ENCODE results near the gene DUSP8. TPM values are rescaled to one million over a fixed set of nuclear protein-coding genes. Genes with fewer than 3 reads are reported as not detected.

DUSP8 gene
- polyA plus RNA-seq, 4 donors = 3.1 to 15.0 (median 7.1) TPM

DNA sequence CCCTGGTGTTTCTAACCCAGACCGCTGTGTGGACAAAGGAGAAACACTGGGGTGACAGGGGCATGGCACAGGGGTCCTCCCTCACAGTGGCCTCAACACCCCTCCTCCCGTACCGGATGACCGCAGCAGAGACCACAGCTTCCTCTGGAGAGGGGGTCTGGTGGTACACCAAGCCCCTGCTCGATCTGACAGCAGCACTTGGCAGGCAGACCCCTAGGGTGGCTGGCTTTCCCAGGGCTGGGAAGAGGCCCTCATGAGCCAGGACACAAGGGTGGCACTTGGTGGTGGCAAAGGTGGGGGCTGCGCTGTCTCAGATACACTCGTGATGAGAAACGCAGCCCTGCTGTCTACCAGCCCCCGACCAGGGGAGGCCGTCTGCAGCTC is 38.7 kb downstream of the DUSP8 start:
- no peak overlapping the region for H3K27ac ChIP-seq (ENCODE audit: low read depth in 1 of 3, low read length in 2 of 3)

DNA sequence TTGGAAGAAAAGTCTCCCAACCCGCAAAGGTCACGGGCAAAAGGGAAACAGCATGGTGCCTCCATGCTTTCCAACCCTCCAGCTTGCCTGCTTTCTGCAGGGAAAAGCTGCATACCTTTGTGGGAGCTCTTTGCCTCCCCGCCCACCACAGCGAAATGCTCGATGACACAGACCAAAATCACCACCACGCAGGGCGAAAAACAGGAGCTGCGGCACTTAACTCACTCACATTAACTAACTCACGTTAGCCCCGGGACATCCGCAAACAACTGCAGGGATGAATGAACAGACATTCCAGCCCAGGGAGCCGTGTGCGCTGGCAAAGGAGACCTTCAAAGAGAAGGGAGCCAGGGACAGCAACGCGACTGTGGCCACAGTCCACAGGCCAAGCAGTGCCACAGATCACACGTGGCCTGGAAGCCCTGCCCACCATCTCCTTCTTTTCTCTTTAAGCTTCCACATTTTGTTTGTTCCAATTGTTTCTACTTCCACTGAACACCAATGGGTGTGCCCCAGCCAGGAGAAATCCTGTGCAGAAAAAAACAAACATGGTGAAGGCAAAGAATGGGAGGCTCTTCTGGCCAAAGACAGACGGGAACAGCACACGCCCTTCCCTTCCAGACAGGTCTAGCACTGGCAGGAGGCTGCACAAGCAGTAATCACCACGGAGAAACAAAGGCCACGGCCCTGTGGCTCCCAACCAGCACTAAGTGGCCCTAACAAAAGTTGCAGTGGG is 39.3 kb downstream of the DUSP8 start:
- Histone ChIP-seq H3K4me1 (ENCODE audit: control insufficient read depth in 3 of 3, insufficient read depth in 2 of 3, low read depth in 1 of 3, low read length in 2 of 3) (no peaks in the 10 kb centered on the region), H3K27ac (ENCODE audit: low read depth in 1 of 3, low read length in 2 of 3) (no peak overlapping the region), H3K9me3 (ENCODE audit: control insufficient read depth in 2 of 2, insufficient read depth in 1 of 2, low read depth in 1 of 2, low read length in 1 of 2) (no peaks in the 10 kb centered on the region), H3K27me3 (ENCODE audit: control insufficient read depth in 3 of 3, insufficient read depth in 3 of 3, low read length in 3 of 3) (no peaks in the 10 kb centered on the region), H3K4me3 (ENCODE audit: low read depth in 1 of 3, low read length in 3 of 3) (no peak overlapping the region), H3K36me3 (ENCODE audit: control insufficient read depth in 3 of 3, insufficient read depth in 2 of 3, low read depth in 1 of 3, low read length in 3 of 3) (peaks cover 0 to 63% (median 8%) of the 10 kb centered on the region in 3 donors)
- FAIRE-seq = no peak
- DNase-seq = no peak
- WGBS, 3 donors = 76 to 79% (median 78%) methylated on average over 20 of the region's 20 CpGs

More for the DNA sequence above, 38.7 kb downstream of the DUSP8 start:
- Histone ChIP-seq H3K4me1 (ENCODE audit: control insufficient read depth in 3 of 3, insufficient read depth in 2 of 3, low read depth in 1 of 3, low read length in 2 of 3) (no peaks in the 10 kb centered on the region), H3K27me3 (ENCODE audit: control insufficient read depth in 3 of 3, insufficient read depth in 3 of 3, low read length in 3 of 3) (no peaks in the 10 kb centered on the region), H3K9me3 (ENCODE audit: control insufficient read depth in 2 of 2, insufficient read depth in 1 of 2, low read depth in 1 of 2, low read length in 1 of 2) (no peaks in the 10 kb centered on the region), H3K36me3 (ENCODE audit: control insufficient read depth in 3 of 3, insufficient read depth in 2 of 3, low read depth in 1 of 3, low read length in 3 of 3) (peaks cover 0 to 63% (median 8%) of the 10 kb centered on the region in 3 donors), H3K4me3 (ENCODE audit: low read depth in 1 of 3, low read length in 3 of 3) (no peak overlapping the region)
- FAIRE-seq (no peak), DNase-seq (no peak)
- WGBS, 3 donors = 86 to 93% (median 90%) methylated on average over 10 of the region's 10 CpGs

DNA sequence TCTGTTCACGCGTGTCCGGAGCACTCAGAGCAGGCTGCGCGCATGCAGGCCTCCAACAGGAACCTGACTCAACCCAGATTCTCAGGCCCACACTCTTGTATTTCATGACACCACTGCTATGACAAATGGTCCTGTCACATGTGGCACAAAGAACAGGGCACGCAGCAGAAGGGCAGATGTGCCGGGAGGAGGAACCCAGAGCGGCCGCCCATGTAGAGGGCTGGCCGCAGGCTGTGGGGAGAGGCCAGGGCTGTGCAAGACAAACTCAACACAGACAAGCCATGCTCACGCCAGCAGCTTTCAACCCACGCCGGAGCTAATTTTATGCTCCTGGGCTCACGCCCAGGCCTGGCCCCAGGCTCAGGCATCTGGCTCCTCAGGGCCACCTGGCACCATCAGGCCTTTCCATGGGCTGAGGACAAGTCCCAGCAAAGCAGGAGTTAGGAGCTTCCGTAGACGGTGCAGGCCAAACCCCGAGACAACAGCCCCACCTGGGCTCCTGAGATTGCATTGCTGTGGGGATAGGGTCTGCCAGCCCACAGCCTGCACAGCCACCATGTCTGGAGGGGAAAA is 40.0 kb downstream of the DUSP8 start:
- no peaks in the 10 kb centered on the region for H3K4me1 ChIP-seq (ENCODE audit: control insufficient read depth in 3 of 3, insufficient read depth in 2 of 3, low read depth in 1 of 3, low read length in 2 of 3)
- peaks cover 0 to 61% (median 8%) of the 10 kb centered on the region in 3 donors for H3K36me3 ChIP-seq (ENCODE audit: control insufficient read depth in 3 of 3, insufficient read depth in 2 of 3, low read depth in 1 of 3, low read length in 3 of 3)
- no peak for DNase-seq
- H3K27me3 ChIP-seq (ENCODE audit: control insufficient read depth in 3 of 3, insufficient read depth in 3 of 3, low read length in 3 of 3) = no peaks in the 10 kb centered on the region
- H3K9me3 ChIP-seq (ENCODE audit: control insufficient read depth in 2 of 2, insufficient read depth in 1 of 2, low read depth in 1 of 2, low read length in 1 of 2) = no peaks in the 10 kb centered on the region
- H3K27ac ChIP-seq (ENCODE audit: low read depth in 1 of 3, low read length in 2 of 3) = no peak overlapping the region
- H3K4me3 ChIP-seq (ENCODE audit: low read depth in 1 of 3, low read length in 3 of 3) = no peak overlapping the region
- 84 to 88% (median 86%) methylated on average over 17 of the region's 17 CpGs for WGBS, 3 donors
- no peak for FAIRE-seq

DNA sequence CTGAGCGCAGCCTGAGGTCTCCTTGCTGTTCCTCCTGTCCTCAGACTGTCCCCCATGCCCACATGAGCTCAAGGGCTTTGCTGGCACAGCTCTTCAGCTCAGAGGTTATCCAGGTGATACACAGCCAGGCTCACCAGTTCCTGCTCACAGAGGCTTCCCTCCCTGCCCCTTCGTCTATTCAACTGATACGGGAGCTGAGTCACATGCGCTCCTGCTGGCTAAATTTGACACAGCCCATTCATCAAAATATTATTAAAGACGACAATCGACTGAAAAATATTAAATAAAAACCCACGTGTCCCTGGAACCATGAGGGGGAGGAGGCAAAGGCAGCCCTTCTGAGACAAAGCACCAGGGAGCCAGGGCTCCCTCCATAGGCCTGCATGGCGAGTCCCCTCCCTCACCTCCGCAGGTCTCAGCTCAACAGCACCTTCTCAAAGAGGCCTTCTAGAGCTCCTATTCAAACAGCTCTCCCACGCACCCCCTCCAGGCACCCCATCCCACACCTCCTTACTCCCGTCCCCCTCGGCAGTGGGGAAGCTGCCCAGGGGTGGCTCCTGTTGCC is 40.5 kb downstream of the DUSP8 start:
- Histone ChIP-seq H3K4me3 (ENCODE audit: low read depth in 1 of 3, low read length in 3 of 3) (no peak overlapping the region), H3K27ac (ENCODE audit: low read depth in 1 of 3, low read length in 2 of 3) (no peak overlapping the region), H3K4me1 (ENCODE audit: control insufficient read depth in 3 of 3, insufficient read depth in 2 of 3, low read depth in 1 of 3, low read length in 2 of 3) (no peaks in the 10 kb centered on the region), H3K27me3 (ENCODE audit: control insufficient read depth in 3 of 3, insufficient read depth in 3 of 3, low read length in 3 of 3) (no peaks in the 10 kb centered on the region), H3K36me3 (ENCODE audit: control insufficient read depth in 3 of 3, insufficient read depth in 2 of 3, low read depth in 1 of 3, low read length in 3 of 3) (peaks cover 0 to 60% (median 8%) of the 10 kb centered on the region in 3 donors), H3K9me3 (ENCODE audit: control insufficient read depth in 2 of 2, insufficient read depth in 1 of 2, low read depth in 1 of 2, low read length in 1 of 2) (no peaks in the 10 kb centered on the region)
- WGBS, 3 donors = 80 to 85% (median 84%) methylated on average over 11 to 12 of the region's 12 CpGs
- no peak for DNase-seq
- FAIRE-seq = no peak

DNA sequence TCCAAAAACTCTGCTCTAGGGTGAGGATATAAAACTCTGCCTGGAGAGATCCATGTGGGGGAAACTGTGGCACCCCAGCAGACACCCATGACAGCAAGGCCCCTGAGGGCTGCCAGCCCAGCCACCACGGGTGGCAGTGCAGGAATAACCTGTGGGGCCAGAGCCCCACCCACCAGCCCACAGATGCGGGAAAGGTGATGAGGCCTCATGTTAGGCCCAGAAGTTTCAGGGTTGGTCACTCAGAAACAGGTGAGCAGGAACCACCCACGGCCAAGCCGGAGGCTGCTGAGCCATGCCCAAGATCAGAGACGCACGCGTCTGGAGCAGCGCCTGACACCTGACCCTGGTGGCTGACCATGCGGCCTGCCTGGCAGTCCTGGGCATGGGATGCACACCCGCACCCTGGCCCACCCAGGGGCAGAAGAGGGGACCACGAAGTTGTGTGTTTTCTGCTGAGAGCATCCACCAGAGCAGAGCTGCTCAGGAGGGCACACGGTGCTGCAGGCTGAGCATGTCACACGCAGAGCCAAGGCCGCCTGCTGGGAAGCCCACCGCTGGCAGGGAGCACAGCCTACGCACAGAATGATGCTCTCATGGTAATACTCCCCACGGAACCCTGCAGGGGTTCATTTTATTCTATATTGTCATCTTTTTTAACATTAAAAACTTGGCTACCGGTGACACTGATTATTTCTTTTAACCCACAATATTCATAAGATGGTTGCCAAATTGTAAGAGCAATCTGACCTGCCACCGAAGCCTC is 41.2 kb downstream of the DUSP8 start:
- DNase-seq (no peak), FAIRE-seq (no peak)
- Histone ChIP-seq H3K27me3 (ENCODE audit: control insufficient read depth in 3 of 3, insufficient read depth in 3 of 3, low read length in 3 of 3) (no peaks in the 10 kb centered on the region), H3K9me3 (ENCODE audit: control insufficient read depth in 2 of 2, insufficient read depth in 1 of 2, low read depth in 1 of 2, low read length in 1 of 2) (no peaks in the 10 kb centered on the region), H3K36me3 (ENCODE audit: control insufficient read depth in 3 of 3, insufficient read depth in 2 of 3, low read depth in 1 of 3, low read length in 3 of 3) (peaks cover 0 to 59% (median 8%) of the 10 kb centered on the region in 3 donors), H3K4me3 (ENCODE audit: low read depth in 1 of 3, low read length in 3 of 3) (no peak overlapping the region), H3K27ac (ENCODE audit: low read depth in 1 of 3, low read length in 2 of 3) (no peak overlapping the region), H3K4me1 (ENCODE audit: control insufficient read depth in 3 of 3, insufficient read depth in 2 of 3, low read depth in 1 of 3, low read length in 2 of 3) (no peaks in the 10 kb centered on the region)
- WGBS, 3 donors = 88 to 92% (median 90%) methylated on average over 18 to 19 of the region's 19 CpGs

DNA sequence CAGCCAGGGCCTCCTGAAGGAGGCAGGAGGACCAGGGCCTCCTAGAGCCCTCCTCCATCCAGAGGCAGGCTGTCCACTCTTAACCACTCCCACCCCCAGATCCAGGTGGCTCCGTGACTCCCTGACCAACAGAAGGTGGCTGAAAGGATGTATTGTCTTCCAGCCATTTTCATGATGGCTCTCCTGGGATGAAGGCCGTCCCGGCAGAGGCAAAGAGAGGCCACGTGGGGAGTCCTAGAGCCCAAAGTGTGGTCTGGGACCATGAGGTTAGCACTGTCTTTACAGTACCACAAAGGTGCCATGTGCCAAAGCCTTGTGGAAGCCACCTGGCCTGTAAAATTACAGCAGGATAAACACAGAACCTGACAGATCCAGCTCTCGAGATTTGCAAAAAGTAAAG is 42.3 kb downstream of the DUSP8 start:
- 80 to 89% (median 81%) methylated on average over 5 of the region's 5 CpGs for WGBS, 3 donors
- FAIRE-seq (no peak), DNase-seq (no peak)

DNA sequence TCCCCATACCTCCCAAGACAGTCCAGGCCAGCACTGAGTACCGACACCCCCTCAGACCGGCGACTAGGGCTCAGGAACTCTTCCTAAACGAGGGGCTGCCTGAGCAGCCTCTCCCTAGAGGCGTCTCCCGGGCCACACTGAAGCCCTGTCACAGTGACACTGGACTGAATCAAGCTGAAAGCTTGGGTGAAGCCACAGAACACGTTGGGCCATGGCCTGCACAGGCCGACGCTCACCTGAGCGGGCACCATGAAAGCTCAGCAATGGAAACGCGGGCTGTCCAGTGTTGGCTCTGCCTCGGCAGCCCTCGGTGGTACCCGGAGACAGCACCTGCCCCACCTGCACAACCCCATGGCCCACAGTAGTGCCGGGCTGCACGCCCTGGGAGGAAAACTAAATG is 42.8 kb downstream of the DUSP8 start:
- Histone ChIP-seq H3K27me3 (ENCODE audit: control insufficient read depth in 3 of 3, insufficient read depth in 3 of 3, low read length in 3 of 3) (no peaks in the 10 kb centered on the region), H3K27ac (ENCODE audit: low read depth in 1 of 3, low read length in 2 of 3) (no peak overlapping the region), H3K9me3 (ENCODE audit: control insufficient read depth in 2 of 2, insufficient read depth in 1 of 2, low read depth in 1 of 2, low read length in 1 of 2) (no peaks in the 10 kb centered on the region), H3K4me3 (ENCODE audit: low read depth in 1 of 3, low read length in 3 of 3) (no peak overlapping the region), H3K4me1 (ENCODE audit: control insufficient read depth in 3 of 3, insufficient read depth in 2 of 3, low read depth in 1 of 3, low read length in 2 of 3) (no peaks in the 10 kb centered on the region), H3K36me3 (ENCODE audit: control insufficient read depth in 3 of 3, insufficient read depth in 2 of 3, low read depth in 1 of 3, low read length in 3 of 3) (peaks cover 0 to 53% (median 0%) of the 10 kb centered on the region in 3 donors)
- WGBS, 3 donors = 90 to 94% (median 91%) methylated on average over 17 of the region's 17 CpGs
- DNase-seq = no peak
- FAIRE-seq = no peak

More for the DNA sequence above, 42.3 kb downstream of the DUSP8 start:
- Histone ChIP-seq H3K36me3 (ENCODE audit: control insufficient read depth in 3 of 3, insufficient read depth in 2 of 3, low read depth in 1 of 3, low read length in 3 of 3) (peaks cover 0 to 55% (median 2%) of the 10 kb centered on the region in 3 donors), H3K4me3 (ENCODE audit: low read depth in 1 of 3, low read length in 3 of 3) (no peak overlapping the region), H3K4me1 (ENCODE audit: control insufficient read depth in 3 of 3, insufficient read depth in 2 of 3, low read depth in 1 of 3, low read length in 2 of 3) (no peaks in the 10 kb centered on the region), H3K9me3 (ENCODE audit: control insufficient read depth in 2 of 2, insufficient read depth in 1 of 2, low read depth in 1 of 2, low read length in 1 of 2) (no peaks in the 10 kb centered on the region), H3K27me3 (ENCODE audit: control insufficient read depth in 3 of 3, insufficient read depth in 3 of 3, low read length in 3 of 3) (no peaks in the 10 kb centered on the region), H3K27ac (ENCODE audit: low read depth in 1 of 3, low read length in 2 of 3) (no peak overlapping the region)

DNA sequence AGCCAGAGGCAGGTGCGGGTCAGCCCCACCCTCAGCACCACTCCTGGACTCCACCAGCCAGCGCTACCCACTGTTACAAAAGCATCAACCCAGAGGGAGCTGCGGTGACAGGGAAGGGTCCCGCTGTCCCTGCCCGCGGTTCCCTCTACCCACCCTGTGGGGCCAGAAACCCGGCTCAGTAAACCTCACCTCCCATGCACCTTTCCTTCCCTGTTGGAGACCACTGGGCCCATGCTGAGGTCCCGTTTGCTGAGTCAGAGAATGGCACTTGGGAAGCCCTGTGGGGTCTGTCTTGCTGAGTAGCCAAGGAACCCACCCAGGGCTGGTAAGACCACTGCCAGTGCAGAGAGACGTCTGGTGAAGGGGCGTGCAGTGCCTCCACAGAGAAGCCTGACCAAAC is 43.4 kb downstream of the DUSP8 start:
- Histone ChIP-seq H3K4me1 (ENCODE audit: control insufficient read depth in 3 of 3, insufficient read depth in 2 of 3, low read depth in 1 of 3, low read length in 2 of 3) (peaks cover 0 to 2% (median 0%) of the 10 kb centered on the region in 3 donors), H3K9me3 (ENCODE audit: control insufficient read depth in 2 of 2, insufficient read depth in 1 of 2, low read depth in 1 of 2, low read length in 1 of 2) (no peaks in the 10 kb centered on the region), H3K36me3 (ENCODE audit: control insufficient read depth in 3 of 3, insufficient read depth in 2 of 3, low read depth in 1 of 3, low read length in 3 of 3) (peaks cover 0 to 48% (median 0%) of the 10 kb centered on the region in 3 donors), H3K27ac (ENCODE audit: low read depth in 1 of 3, low read length in 2 of 3) (no peak overlapping the region), H3K4me3 (ENCODE audit: low read depth in 1 of 3, low read length in 3 of 3) (no peak overlapping the region), H3K27me3 (ENCODE audit: control insufficient read depth in 3 of 3, insufficient read depth in 3 of 3, low read length in 3 of 3) (no peaks in the 10 kb centered on the region)
- WGBS, 3 donors = 90 to 92% (median 91%) methylated on average over 9 to 10 of the region's 10 CpGs
- no peak for DNase-seq
- FAIRE-seq = no peak
